HG02970 (cell line): ENCODE data around the gene NCKAP5L.

ENCODE experiments used
- ATAC-seq: cut with Tn5 transposase; IDR thresholded peaks from one replicate; pipeline ENCODE4 v1.9.1; 2021; ENCODE audit warnings: mild to moderate bottlenecking, moderate library complexity, moderate number of reproducible peaks; ENCODE audit not compliant: unreplicated experiment, low FRiP score

NCKAP5L gene

DNA sequence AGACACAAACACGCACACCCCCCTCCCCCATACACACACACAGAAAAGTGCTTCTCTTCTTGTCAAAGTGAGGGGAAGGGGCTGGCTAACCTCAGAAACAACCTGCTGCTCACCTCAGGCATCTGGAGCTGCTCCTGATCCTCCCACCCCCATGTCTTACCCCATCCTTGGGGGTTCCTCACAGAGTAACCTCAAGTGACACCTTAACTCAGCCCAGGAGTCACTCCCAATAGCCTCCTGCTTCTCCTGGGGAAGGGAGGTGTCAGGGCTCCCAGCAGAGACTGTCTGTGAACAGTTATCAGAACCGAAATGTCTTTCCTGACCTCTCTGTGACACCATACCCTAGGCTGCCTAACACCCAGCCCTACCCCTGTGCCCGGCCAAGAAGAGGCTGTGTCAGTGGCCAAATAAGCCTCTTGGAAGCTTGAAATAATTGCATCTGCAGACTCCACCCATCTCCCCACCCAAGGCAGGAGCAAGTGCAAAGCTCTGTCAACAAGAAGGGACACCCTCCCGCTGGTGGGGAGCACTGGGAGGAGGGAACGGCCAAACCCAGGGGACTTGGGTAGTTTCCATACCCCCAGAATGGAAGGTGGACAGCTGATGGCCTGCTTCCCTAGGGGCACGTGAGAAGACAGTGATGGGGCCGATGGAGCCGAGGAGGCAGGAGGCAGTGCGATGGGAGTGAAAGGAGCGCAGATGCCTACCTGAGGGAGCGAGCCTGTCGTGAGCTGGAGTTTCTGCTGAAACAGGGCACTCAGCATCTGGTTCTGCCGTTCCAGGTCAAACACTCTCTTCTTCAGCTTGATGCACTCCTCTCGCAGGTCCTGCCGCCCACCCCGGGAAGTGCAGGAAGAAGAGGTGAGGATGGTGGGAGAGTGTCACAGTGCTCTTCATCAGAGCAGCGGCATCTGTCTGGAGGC lies 26.8 kb downstream of the NCKAP5L start:
- no peak for ATAC-seq

DNA sequence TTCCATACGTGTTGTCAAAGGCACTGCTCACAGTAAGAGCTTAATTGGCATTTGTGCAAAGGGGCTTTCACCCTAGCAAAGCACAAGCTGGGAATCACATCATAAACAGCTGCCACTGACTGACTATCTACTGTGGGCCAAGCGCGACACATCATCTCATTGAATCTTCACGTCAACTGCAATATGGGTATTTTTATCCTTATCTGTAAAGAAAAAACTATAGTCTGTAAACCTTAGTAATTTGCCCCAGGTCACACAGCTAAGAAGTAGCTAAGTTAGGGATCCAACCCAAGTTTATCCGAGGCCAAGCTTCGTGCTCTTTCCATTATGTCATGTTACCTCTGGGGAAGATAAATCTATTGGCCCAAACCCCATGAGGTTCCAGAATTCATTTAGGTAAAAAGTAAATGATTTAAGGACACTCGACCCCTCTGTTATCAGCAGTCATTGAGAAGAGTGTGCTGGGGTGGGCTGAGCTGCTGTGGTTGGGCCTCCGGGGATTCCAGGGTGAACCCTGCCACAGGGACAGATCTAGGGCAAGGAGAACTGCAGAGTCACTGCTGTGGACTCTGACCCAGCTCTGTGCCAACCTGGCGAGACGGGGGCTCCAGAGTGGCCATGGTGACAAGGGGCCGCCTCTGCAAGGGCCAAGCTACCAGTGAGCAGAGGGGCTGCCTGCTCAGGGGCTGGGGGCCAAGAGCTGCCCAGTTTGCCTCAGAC lies 27.6 kb downstream of the NCKAP5L start:
- ATAC-seq, result no peak

DNA sequence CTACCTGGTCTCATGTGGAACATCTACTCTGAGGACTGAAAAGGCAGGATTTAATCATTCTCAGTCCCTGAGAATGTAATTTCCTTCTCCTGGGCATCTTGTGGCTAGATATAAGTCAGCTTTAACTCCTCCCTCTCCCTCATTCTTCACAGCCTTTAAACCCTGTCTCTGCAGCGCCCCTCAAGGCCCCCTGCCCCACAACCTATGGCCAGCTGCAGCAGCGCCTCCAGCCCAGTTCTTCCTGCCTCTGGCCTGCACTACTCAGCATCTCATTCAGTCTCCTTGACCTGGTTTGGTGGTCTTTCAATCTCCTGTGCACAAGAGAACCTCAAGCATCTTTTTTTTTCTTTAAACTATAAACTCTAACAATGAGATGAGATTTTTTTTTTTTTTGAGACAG lies 29.3 kb downstream of the NCKAP5L start:
- ATAC-seq, result no peak

DNA sequence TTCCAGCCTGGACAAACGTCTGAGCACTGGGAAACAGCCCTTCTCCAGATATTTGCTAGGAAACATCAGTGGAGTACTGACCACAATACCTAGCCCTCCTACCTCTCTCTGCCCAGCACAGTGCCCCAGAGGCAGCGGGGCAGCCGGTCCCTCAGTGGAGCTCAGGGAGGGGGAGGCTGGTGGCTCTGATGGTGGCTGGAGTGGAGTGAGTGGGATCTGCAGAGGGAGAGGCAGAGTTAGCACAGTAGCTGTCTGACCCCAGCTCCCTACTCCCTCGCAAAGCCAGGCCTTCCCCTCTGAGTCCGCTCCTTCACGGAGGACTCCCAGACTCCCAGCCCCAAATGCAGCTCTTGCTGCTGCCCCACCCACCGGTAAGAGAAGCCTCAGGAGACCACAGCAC lies 30.0 kb downstream of the NCKAP5L start:
- ATAC-seq, result no peak

DNA sequence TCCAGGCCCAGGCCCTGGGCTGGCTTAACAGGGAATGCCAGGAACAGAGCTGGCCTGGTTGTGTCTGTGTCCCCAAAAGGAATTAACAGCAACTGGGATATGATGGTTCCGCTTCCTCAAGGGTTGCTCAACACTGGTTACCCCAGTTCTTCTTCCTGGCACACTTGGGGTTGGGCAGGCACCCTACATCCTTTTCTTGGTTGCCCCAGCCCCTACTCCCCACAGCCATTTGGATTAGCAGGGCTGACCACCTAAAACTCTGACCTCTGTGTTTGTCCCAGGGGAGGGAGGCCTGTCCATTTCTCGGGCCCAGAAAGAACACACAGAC lies 30.8 kb downstream of the NCKAP5L start:
- ATAC-seq, result no peak

DNA sequence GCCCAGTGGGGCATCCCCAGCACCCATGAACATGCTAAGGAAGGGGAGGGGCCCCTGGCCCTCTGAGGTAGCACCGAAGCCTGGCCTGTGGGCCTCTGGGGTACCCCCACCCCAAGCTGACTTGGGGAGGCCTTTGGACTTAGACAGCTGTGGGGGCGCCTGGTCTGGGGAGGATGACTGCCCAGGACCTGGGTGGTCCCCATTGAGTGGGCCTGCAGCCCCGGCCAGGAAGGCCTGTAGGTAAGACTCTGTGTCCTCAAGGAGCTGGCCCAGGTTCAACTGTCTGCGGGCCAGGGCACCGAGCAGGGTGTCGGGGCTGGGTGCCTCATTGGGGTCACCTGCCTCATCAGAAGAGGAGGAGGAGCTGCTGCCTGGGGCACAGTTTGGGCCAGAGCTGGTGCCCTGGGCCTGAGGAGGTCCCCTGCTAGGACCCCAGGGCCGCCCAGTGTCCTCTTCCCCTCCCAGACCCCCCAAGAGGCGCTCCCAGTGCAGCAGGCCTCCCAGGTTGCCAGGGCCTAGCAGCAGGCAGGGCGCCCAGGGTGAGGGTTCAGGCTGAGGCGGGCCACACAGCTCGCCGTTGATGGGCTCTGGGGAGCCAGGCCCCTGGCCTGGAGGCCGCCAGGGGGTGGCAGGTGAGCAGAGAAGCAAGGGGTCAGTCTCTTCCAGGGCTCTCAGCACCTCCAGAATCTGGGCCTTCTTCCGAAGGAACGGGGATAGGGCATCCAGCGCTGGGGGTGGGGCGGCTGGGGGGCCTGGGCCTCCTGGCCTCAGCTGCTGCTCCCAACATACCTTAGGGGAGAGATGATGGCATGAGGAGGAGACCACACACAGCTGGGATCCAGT lies 31.4 kb downstream of the NCKAP5L start:
- ATAC-seq, result no peak

DNA sequence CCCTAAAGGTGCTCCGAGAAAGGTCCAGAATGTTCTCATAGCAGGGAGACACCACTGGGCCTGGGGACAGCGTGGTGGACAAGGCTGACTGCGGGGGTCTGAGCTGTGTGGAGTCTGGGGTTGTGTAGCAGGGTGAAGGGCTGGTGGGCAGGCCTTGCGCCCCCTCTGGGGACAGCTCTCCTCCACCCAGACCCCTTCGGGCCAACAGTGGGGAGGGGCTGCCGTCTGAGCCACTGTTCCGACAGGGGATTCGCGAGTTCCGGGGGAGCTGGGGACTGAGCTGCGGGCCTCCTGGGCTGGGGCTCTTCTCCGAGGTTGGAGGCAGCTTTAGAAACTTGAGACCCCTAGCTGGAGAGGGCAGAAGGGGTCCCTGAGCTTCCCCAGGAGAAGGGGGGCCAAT lies 32.1 kb downstream of the NCKAP5L start:
- ATAC-seq, result no peak

DNA sequence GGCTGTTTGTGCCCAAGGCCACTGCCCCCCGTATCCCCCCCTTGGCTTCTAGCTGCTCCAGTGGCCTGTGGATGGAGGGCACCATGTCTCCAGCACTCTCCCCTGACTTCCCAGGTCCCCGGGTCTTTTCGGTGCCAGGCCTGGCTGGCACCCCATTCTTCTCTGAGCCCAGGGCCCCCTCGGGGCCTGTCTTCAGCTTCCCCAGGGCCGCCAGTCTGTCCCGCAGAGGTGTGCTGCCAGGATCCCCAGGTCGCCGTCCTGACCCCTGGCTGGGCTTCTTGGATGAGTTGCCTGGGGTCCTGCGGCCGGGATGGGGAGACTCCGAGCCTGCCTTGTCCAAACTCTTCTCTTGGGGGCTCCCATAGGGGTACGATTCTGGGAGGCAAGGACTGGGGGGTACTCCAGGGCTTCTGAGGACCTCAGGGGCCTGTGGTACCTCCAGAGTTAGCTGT lies 32.5 kb downstream of the NCKAP5L start:
- ATAC-seq, result no peak

DNA sequence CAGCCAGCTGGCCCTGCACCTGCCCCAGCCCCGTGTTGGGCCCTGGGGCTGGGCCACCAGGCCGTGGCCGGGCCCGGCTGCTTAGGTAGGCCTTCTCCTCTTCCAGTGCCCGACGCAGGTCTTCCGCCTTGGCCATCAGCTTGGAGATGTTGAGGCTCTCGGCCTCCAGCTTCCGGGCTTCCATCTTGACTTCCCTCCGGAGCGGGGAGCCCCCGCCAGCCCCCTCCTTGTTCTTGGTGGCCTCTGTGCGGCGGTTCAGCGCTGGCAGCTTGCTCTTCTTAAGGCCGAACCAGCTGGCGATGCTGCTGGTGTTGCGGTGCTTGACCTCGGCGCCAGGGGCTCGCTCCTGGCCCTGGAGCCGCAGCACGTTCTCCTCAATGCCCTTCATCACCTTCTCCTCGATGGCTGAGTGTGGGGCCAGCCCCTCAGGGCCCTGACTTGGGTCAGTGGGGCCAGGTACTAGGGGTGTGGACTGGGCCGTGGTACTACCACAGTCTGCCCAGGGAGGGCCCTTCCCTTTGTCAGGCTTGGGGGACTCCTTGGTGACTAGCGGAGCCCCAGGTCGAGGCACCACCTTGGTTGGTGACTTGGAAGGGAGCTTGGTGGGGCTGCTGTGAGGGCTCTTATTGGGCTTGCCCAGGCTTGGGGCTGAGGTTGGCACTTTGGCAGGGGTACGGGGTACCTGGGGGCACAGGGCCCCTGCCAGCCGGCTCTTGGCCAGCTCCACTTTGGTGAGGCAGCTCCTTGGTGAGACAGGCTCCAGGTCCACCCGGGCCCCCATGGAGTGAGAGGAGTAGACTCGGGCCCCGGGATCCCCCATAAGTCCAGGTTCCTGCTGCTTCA lies 33.2 kb downstream of the NCKAP5L start:
- ATAC-seq, result no peak

DNA sequence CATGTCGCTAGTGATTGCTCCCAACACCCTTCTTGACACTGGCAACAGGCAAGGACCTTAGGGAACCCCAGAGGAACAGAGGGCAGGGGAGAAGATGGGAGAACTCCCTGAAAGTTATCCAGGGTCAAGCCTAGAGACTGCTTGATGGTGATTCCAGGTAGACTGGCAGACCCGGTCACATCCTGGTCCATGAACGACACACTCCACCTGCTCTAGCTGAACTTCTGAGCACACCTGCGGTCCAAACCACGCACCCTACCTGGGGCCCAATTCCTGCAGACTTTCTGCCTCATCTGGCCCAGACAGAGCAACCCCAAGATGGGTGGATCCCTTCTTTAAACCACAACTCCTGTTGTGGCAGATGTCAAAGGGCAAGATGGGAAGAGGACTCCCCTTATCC lies 34.2 kb downstream of the NCKAP5L start:
- no peak for ATAC-seq

DNA sequence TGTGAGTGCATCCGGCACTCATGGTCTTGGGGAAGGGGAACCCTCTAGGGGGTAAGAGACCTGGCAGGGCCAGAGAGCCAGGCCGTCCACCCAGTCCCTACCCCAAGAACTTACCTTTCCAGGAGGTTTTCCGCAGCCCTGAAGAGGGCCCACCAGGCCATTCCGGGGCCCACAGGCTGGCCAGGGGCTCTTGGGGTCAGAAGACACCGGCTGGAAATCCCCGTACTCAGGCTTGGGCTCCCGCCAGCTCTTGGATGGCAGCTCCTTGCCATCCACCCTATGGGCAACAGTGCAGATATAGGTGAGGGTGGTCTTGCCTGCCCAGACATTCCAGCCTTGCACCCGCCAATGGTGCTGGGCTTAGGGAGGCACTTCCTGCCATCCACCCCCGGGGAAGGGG lies 34.6 kb downstream of the NCKAP5L start:
- no peak for ATAC-seq

DNA sequence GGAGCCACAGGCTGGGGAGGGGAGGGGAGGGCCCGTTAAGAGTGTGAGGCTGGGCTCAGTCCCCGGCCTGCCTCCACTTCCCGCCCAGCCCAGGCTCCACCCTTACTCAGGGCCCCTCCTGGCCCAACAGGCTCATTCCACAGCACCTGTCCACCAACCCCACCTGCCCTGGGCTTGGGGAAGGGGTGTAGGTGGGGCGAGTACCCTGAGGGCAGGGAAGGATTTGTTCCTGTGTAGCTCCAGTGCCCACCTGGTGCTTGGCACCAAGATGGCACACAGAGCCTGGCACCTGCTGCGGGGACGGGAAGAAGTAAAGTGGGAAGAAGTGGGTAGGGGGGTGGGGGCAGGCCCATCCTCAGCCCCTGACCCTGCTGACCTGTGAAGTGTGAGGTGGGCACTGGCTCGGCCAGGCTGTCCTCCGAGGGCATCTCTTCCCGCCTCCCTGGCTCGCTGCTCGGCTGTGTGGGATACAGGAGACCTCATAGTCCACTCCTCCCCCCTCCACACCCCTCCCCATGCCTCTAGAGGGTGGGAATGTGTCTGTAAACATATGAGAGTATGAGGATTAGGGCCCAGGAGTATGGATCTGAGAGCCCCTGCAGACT lies 35.1 kb downstream of the NCKAP5L start:
- ATAC-seq, result no peak

DNA sequence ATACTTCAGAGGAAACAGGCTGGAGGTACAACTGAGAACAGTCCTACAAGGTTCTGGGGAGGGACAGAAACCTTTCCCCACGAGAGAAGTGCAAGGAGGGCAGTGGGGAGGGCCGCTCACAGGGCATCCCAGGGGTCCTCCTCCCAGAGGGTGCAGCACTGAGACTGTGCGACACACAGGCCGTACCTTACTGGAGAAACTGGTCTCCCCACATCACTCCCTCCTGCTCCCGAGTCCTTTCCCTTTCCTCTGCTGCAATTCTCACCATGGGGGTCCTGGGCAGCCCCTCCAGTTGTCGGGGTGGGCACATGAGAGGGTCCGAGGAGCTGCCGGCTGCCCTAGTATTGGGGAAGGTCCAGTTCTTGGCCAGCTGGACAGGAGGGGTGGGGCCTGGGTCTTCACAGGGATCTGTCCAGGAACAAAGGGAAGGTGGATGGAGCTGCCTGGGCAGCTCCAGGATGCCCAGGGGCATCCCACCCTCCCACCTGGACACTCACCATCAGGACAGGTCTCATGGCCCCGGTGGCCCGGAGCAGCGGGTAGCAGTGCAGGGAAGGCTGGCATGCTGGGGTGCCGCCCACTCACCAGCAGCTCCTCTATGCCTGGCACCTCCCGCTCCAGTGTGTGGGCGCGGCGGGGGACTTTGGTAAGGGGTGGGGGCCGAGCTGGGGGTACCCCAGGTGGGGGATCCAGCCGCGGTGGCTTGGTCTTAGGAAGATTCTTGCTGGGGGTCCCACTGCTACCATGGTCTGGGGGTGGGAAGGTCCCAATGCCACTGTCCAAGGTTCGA lies 35.8 kb downstream of the NCKAP5L start:
- ATAC-seq, result no peak

DNA sequence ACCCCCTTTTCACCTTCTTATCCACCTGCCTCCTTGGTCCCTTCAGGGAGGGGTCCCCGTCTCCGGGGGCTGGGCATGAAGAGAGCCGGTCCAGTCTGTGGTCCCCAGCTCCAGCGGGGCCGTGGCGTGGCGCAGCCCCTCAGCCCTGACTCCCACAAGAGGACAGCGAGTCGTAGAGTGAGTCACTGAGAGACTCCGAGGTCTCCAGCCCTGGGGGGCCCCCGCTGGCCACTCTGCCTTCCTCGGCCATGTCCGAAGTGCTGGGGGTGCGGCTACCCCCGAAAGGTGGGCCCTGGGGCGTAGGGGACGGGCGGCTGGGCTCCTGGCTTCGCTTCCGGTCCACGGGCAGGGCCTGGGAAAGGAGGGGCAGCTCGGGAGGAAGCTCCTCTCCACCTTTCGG lies 36.5 kb downstream of the NCKAP5L start:
- ATAC-seq, result no peak

DNA sequence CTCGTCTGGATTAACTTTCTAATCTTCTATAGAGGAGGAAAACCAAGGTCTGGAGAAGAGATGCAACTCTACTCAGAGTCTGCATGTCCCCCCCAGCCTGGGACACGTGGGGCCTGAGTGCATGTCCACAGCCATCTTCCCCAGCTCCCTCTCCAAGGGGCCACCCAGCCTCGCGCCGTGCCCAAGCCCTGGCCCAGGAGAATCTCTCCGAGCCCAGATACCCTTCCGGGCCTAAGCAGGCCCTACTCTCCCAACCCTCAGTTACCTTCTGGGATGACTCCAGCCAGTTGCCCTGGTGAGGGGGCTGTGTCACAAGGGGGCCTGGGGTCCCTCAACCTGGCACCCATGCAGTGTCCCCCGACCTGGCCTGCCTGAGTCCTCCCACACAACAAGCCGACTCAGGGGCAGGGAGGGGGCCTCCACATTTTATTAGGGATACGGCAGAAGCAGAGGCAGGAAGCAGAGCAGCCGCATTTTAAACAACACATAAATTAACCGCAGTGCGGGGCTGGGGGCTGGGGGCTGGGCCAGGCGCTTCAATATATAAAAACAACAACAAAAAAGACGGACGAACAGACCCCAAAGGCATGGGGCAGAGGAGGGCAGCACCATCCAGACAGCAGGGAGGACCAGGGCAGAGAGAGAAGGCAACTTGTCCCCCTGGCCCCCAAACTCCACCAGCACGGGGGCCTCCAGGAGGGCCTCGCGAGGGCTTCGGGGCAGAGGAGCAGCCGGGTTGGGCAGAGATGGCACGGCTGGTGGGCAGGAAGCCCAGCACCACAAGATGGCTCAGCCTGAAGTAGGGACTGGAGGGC lies 37.3 kb downstream of the NCKAP5L start:
- no peak for ATAC-seq

DNA sequence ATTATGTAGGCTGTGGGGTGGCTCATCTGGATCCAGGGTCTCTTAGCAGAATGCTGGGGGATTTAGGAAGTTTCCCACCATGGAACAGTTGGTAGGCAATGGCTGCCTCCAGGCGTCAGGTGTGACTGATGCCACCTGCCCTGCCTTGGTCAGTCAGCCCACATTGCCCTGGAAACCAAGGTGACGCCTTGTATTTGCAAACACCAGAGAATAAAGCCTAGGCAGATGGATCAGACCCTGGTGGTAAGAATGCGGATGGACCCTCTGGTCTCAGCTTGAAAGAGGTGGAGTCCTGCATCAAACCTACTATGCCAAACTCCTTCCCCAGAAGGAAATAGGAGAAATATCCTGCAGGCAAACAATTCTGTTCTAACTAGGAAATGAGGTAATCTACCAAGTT lies 38.2 kb downstream of the NCKAP5L start:
- ATAC-seq, result no peak

DNA sequence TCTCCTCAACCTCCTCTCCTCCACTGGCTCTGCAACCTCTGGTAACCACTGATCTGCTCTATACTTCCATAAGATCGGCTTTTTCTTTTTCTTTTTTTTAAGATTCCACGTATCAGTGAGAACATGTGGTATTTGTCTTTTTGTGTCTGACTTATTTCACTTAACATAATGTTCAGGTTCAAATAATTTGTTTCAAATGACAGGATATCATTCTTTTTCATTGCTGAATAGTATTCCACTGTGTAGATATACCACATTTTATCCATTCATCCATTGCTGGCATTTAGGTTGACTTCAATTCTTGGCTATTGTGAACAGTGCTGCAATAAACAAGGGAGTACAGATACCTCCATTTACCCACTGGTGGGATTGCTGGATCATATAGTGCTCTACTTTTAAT lies 40.5 kb downstream of the NCKAP5L start:
- no peak for ATAC-seq

DNA sequence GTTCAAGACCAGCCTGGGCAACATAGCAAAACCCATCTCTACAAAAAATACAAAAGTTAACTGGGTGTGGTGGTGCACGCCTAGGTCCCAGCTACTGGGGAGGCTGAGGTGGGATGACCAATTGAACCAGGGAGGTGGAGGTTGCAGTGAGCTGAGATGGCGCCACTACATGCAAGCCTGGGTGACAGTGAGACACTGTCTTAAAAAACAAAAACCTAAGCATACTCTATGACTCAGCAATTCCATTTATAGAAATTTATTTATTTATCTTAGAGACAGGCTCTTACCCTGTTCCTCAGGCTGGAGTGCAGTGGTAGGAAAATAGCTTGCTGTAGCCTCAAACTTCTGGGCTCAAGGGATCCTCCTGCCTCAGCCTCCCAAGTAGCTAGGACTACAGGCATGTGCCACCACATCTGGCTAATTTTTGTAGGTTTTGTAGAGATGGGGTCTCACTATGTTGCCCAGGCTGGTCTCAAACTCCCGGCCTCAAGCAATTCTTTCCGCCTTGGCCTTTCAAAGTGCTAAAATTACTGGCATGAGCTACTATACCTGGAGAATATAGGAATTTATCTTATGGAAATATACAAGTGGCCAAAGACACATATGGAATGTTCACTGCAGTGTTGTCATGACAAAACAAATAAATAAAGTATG lies 43.3 kb downstream of the NCKAP5L start:
- no peak for ATAC-seq
